HEK293 (cell line): ENCODE data around the gene JPH2.

Experiments
- CTCF ChIP-seq: fragments of 450-650 bp; formaldehyde crosslinking; IDR thresholded peaks from 2 replicates; pipeline ENCODE4 v1.5.1; 2016; ENCODE audit warnings: missing biosample characterization, missing genetic modification characterization
- MZF1 ChIP-seq: fragments of 450-650 bp; formaldehyde crosslinking; IDR thresholded peaks from 2 replicates; pipeline ENCODE4 v1.5.1; 2017; ENCODE audit warnings: missing biosample characterization, missing genetic modification characterization, borderline replicate concordance
- PBX3 ChIP-seq: sonication (generic); formaldehyde crosslinking; IDR thresholded peaks from 2 replicates; pipeline ENCODE4 v1.8.1; 2022; ENCODE audit warnings: mild to moderate bottlenecking, moderate library complexity, missing genetic modification reagents
- SP2 ChIP-seq: fragments of 450-650 bp; formaldehyde crosslinking; IDR thresholded peaks from 2 replicates; pipeline ENCODE4 v1.5.1; 2016; ENCODE audit warnings: missing biosample characterization, missing genetic modification characterization
- TCF7L2 ChIP-seq: IDR thresholded peaks from 2 replicates; pipeline ENCODE4 v1.6.1; 2011; ENCODE audit warnings: low read depth, mild to moderate bottlenecking, inconsistent platforms, low read length, moderate library complexity, borderline replicate concordance
- TRIM28 ChIP-seq: IDR thresholded peaks from 2 replicates; pipeline ENCODE4 v1.6.1; 2011; ENCODE audit warnings: low read length, control low read depth, borderline replicate concordance
- YY1 ChIP-seq: fragments of 450-650 bp; formaldehyde crosslinking; IDR thresholded peaks from 2 replicates; pipeline ENCODE4 v1.5.1; 2018; ENCODE audit warnings: missing biosample characterization, missing genetic modification characterization
- ZBTB26 ChIP-seq: fragments of 450-650 bp; formaldehyde crosslinking; optimal IDR thresholded peaks from 2 replicates; pipeline ENCODE3; 2016; ENCODE audit warnings: missing biosample characterization, mild to moderate bottlenecking, missing genetic modification characterization
- ZBTB6 ChIP-seq: fragments of 450-650 bp; formaldehyde crosslinking; IDR thresholded peaks from 2 replicates; pipeline ENCODE4 v1.5.1; 2017; ENCODE audit warnings: missing biosample characterization, missing genetic modification characterization
- ZEB2 ChIP-seq: fragments of 450-650 bp; formaldehyde crosslinking; IDR thresholded peaks from 2 replicates; pipeline ENCODE4 v1.5.1; 2016; ENCODE audit warnings: missing biosample characterization, missing genetic modification characterization
- ZNF701 ChIP-seq: fragments of 450-650 bp; formaldehyde crosslinking; IDR thresholded peaks from 2 replicates; pipeline ENCODE4 v1.5.1; 2016; ENCODE audit warnings: missing biosample characterization, missing genetic modification characterization

GRCh38 chr20:44207126-44207723, 20.2 kb upstream of the JPH2 start:
- TF ChIP-seq ZEB2: no peak
- no peak for TF ChIP-seq CTCF (tag by site-specific recombination)
- TF ChIP-seq TRIM28: no peak
- no peak for TF ChIP-seq ZNF701 (tag by site-specific recombination)
- no peak for TF ChIP-seq MZF1 (tag by site-specific recombination)
- TF ChIP-seq YY1 (tag by site-specific recombination): no peak
- TF ChIP-seq SP2 (tag by site-specific recombination): no peak
- TF ChIP-seq PBX3 (CRISPR knock-in tag): no peak
- TF ChIP-seq TCF7L2: no peak
- TF ChIP-seq ZBTB6: no peak
- no peak for TF ChIP-seq ZBTB26 (tag by site-specific recombination)
